RKO (cell line): ENCODE data around the gene ASCL2.

ENCODE experiments used
- DNase-seq: peaks from one replicate; pipeline ENCODE4 v3.0.0-alpha.2; 2016; ENCODE audit warnings: low spot score

Gene ASCL2

GRCh38 chr11:2308713-2309112 lies 38.3 kb upstream of the ASCL2 start:
- no peak for DNase-seq

- no peak for DNase-seq
Observed at GRCh38 chr11:2307501-2308331, 37.3 kb upstream of the ASCL2 start.

- no peak for DNase-seq
Observed at GRCh38 chr11:2306877-2307500, 36.6 kb upstream of the ASCL2 start.

GRCh38 chr11:2306452-2306823 lies 36.0 kb upstream of the ASCL2 start:
- DNase-seq: no peak

- no peak for DNase-seq
Observed at GRCh38 chr11:2305788-2306451, 35.5 kb upstream of the ASCL2 start.

GRCh38 chr11:2305140-2305778 lies 34.9 kb upstream of the ASCL2 start:
- DNase-seq: peak; percentile 51

- DNase-seq: no peak
Observed at GRCh38 chr11:2304506-2305139, 34.2 kb upstream of the ASCL2 start.

- DNase-seq: no peak
Observed at GRCh38 chr11:2303627-2304505, 33.5 kb upstream of the ASCL2 start.

- DNase-seq: no peak
Observed at GRCh38 chr11:2302896-2303626, 32.7 kb upstream of the ASCL2 start.

GRCh38 chr11:2302306-2302895 lies 32.0 kb upstream of the ASCL2 start:
- no peak for DNase-seq

- no peak for DNase-seq
Observed at GRCh38 chr11:2301631-2302305, 31.4 kb upstream of the ASCL2 start, which contains the start of the genes C11orf21 and TSPAN32. C11orf21 (minus strand) TSS chr11:2301918; CDS start chr11:2301808, 110 bp downstream. TSPAN32 (plus strand) TSS chr11:2302013; CDS start chr11:2302150, 137 bp downstream.

GRCh38 chr11:2300936-2301630 lies 30.7 kb upstream of the ASCL2 start:
- DNase-seq: no peak

GRCh38 chr11:2300290-2300935 lies 30.0 kb upstream of the ASCL2 start:
- DNase-seq: no peak

- DNase-seq: no peak
Observed at GRCh38 chr11:2299773-2300172, 29.4 kb upstream of the ASCL2 start.

GRCh38 chr11:2298795-2299761 lies 28.7 kb upstream of the ASCL2 start:
- peak; percentile 14 for DNase-seq

GRCh38 chr11:2298131-2298794 lies 27.9 kb upstream of the ASCL2 start:
- DNase-seq: no peak
